GM10266 (cell line): ENCODE measurements around the gene ATXN10.

Source experiments
- DNase-seq: peaks from one replicate; pipeline ENCODE4 v3.0.0; 2012; ENCODE audit errors: extremely low spot score
- TF ChIP-seq, protein P1 (sequence below): IDR thresholded peaks from 2 replicates; pipeline ENCODE4 v1.5.1; 2012; ENCODE audit warnings: mild to moderate bottlenecking, low read depth; ENCODE audit not compliant: control insufficient read depth, insufficient read depth; ENCODE audit errors: missing control alignments

The ATXN10 gene

GRCh38 chr22:45832959-45833580 is 161.4 kb downstream of the ATXN10 start:
- TF ChIP-seq, protein P1, sequence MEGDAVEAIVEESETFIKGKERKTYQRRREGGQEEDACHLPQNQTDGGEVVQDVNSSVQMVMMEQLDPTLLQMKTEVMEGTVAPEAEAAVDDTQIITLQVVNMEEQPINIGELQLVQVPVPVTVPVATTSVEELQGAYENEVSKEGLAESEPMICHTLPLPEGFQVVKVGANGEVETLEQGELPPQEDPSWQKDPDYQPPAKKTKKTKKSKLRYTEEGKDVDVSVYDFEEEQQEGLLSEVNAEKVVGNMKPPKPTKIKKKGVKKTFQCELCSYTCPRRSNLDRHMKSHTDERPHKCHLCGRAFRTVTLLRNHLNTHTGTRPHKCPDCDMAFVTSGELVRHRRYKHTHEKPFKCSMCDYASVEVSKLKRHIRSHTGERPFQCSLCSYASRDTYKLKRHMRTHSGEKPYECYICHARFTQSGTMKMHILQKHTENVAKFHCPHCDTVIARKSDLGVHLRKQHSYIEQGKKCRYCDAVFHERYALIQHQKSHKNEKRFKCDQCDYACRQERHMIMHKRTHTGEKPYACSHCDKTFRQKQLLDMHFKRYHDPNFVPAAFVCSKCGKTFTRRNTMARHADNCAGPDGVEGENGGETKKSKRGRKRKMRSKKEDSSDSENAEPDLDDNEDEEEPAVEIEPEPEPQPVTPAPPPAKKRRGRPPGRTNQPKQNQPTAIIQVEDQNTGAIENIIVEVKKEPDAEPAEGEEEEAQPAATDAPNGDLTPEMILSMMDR: no peak
- no peak for DNase-seq

- TF ChIP-seq, protein P1: no peak
- no peak for DNase-seq
These were observed 162.0 kb downstream of the ATXN10 start for GRCh38 chr22:45833613-45834012.

GRCh38 chr22:45834241-45834640 is 162.6 kb downstream of the ATXN10 start:
- no peak for DNase-seq
- TF ChIP-seq, protein P1: no peak

- TF ChIP-seq, protein P1: no peak
- no peak for DNase-seq
These were observed 163.2 kb downstream of the ATXN10 start for GRCh38 chr22:45834795-45835194.

GRCh38 chr22:45836418-45837169 is 165.0 kb downstream of the ATXN10 start:
- TF ChIP-seq, protein P1: no peak
- no peak for DNase-seq

DNA sequence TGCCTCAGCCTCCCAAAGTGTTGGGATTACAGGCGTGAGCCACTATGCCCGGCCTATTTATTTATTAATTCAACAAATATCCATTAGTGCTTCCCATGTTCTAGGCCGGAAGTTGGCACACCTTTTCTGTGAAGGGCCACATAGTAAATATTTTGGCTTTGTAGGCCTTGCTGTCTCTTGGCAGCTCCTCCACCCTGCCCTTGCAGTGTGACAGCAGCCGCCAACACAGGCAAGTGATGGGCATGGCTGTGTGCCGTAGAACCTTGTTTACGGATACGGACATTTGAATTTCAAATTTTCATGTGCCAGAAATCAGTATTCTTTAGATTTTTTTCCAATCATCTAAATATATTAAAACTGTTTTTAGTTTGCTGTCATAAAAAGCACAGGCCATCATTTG is 165.9 kb downstream of the ATXN10 start:
- TF ChIP-seq, protein P1: no peak
- no peak for DNase-seq

DNA sequence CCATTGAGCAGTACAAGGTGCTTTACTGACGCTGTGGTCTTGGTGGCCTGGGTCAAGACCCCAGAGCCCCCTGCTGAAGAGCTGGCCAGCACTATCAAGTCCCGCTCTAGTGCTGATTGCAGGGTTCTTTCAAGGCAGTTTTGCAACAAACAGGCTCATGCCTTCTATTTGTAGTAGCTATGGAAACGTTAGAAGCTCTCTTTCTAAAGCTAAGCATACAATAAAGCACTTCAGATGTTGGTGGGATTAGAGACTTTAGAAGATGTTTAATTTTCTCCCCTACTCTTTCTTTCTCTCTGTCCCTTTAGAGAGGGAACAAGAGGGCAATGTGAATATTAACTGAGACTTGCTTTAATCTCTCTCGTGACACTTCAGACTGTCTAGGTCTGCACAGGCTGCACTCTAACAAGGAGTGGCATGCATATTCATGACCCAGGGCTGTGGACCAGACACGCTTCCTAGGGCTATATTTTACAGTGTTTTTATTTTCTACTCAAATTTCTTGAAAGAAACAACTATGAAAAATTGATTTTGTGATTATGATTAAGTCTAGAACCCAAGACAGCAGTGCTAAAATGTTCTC is 166.8 kb downstream of the ATXN10 start:
- TF ChIP-seq, protein P1: no peak
- no peak for DNase-seq
